B cell (primary cell): Measurements from ENCODE around the gene BOK. TPM values are rescaled to one million over a fixed set of nuclear protein-coding genes. Genes with fewer than 3 reads are reported as not detected.

Experiments used
- ATAC-seq: fragments of 200-7000 bp; cut with Tn5 transposase; one replicate; pipeline ENCODE4 v1.10.0; 2021; ENCODE audit warnings: low read depth, mild to moderate bottlenecking, moderate number of reproducible peaks, moderate library complexity
- CTCF ChIA-PET: fragments of 350-600 bp; sonication (Branson Sonifier 250); formaldehyde crosslinking; loops from one replicate; lab custom pipeline; 2021; ENCODE audit warnings: antibody characterized with exemption, inconsistent platforms; lab: Charles Lee
- POLR2A ChIA-PET: fragments of 350-600 bp; sonication (Branson Sonifier 250); formaldehyde crosslinking; loops from one replicate; lab custom pipeline; 2021; ENCODE audit warnings: antibody characterized with exemption; lab: Charles Lee
- DNase-seq: peaks from one replicate; pipeline ENCODE4 v3.0.0; 2013
- H2AFZ ChIP-seq: 2 replicates; pipeline ENCODE4 v1.6.1; 2012; ENCODE audit warnings: mild to moderate bottlenecking, low read depth, low read length; ENCODE audit not compliant: insufficient read depth, poor library complexity, severe bottlenecking
- H3K27ac ChIP-seq, 2 donors: 1 replicate in 1 of 2; 2 replicates in 1 of 2; pipeline ENCODE4 v1.5.1; 2012 to 2013; ENCODE audit warnings: low read length in 2 of 2, mild to moderate bottlenecking in 2 of 2, moderate library complexity in 1 of 2
- H3K27me3 ChIP-seq, 4 experiments: fragments of 200-600 bp in 1 of 4; sonication (generic) in 1 of 4; replicated peaks in 1 of 4; 1 replicate in 2 of 4; 2 replicates in 2 of 4; pipeline versions ENCODE4 v1.6.1 to v1.7.0; 2013 to 2016; ENCODE audit warnings: low read length in 3 of 4, mild to moderate bottlenecking in 2 of 4, mixed read lengths in 1 of 4, moderate library complexity in 1 of 4; ENCODE audit not compliant: insufficient read depth in 4 of 4, control insufficient read depth in 3 of 4; ENCODE audit errors: control extremely low read depth in 1 of 4
- H3K36me3 ChIP-seq, 2 experiments: replicated peaks in 1 of 2; 1 replicate in 1 of 2; 2 replicates in 1 of 2; pipeline versions ENCODE4 v1.6.1 to v1.7.1; 2013; ENCODE audit warnings: low read length in 1 of 2; ENCODE audit not compliant: insufficient read depth in 2 of 2, control insufficient read depth in 1 of 2; ENCODE audit errors: control extremely low read depth in 1 of 2, extremely low read depth in 1 of 2
- H3K4me1 ChIP-seq, 2 donors: fragments of 200-600 bp in 1 of 2; sonication (generic) in 1 of 2; 1 replicate in 1 of 2; 2 replicates in 1 of 2; pipeline versions ENCODE4 v1.5.1 to v1.6.1; 2013 to 2017; ENCODE audit warnings: low read length in 2 of 2; ENCODE audit not compliant: control insufficient read depth in 2 of 2, insufficient read depth in 2 of 2
- H3K4me2 ChIP-seq: replicated peaks from 2 replicates; pipeline ENCODE3; 2012; ENCODE audit warnings: mild to moderate bottlenecking, low read depth, low read length; ENCODE audit not compliant: poor library complexity, severe bottlenecking
- H3K4me3 ChIP-seq, 5 experiments: fragments of 200-600 bp in 1 of 5; sonication (generic) in 1 of 5; 1 replicate in 3 of 5; 2 replicates in 2 of 5; pipeline versions ENCODE4 v1.5.1 to v1.7.0; 2011 to 2016; ENCODE audit warnings: low read length in 4 of 5, mild to moderate bottlenecking in 4 of 5, low read depth in 2 of 5, control low read depth in 1 of 5, moderate library complexity in 1 of 5; ENCODE audit not compliant: insufficient read depth in 1 of 5; ENCODE audit errors: control extremely low read depth in 1 of 5, extremely low read depth in 1 of 5
- H3K79me2 ChIP-seq: fragments of 200-600 bp; sonication (generic); one replicate; pipeline ENCODE4 v1.6.0; 2016; ENCODE audit warnings: low read length; ENCODE audit not compliant: control insufficient read depth, insufficient read depth
- H3K9ac ChIP-seq: fragments of 200-600 bp; sonication (generic); 2 replicates; pipeline ENCODE4 v1.6.1; 2017; ENCODE audit warnings: mild to moderate bottlenecking, low read length, moderate library complexity
- H3K9me3 ChIP-seq, 3 donors: one replicate each; pipeline versions ENCODE4 v1.6.1 to v1.7.1; 2013; ENCODE audit warnings: low read length in 2 of 3; ENCODE audit not compliant: control insufficient read depth in 2 of 3, insufficient read depth in 1 of 3; ENCODE audit errors: control extremely low read depth in 1 of 3
- H4K20me1 ChIP-seq: 2 replicates; pipeline ENCODE4 v1.6.0; 2012; ENCODE audit warnings: mild to moderate bottlenecking, low read length; ENCODE audit not compliant: insufficient read depth, control insufficient read depth, poor library complexity, severe bottlenecking
- H3K27ac Mint-ChIP-seq: one replicate; pipeline ENCODE4 v1.8.0; 2021; ENCODE audit warnings: mixed read lengths
- H3K27me3 Mint-ChIP-seq: one replicate; pipeline ENCODE4 v1.8.0; 2021; ENCODE audit warnings: mixed read lengths
- H3K4me1 Mint-ChIP-seq: one replicate; pipeline ENCODE4 v1.8.0; 2021; ENCODE audit warnings: mixed read lengths
- H3K4me3 Mint-ChIP-seq: one replicate; pipeline ENCODE4 v1.8.0; 2021; ENCODE audit warnings: mixed read lengths
- H3K9me3 Mint-ChIP-seq: one replicate; pipeline ENCODE4 v1.8.0; 2022; ENCODE audit warnings: mixed read lengths; ENCODE audit not compliant: insufficient read depth
- CTCF ChIP-seq: fragments of 200-600 bp; IDR thresholded peaks from one replicate; pipeline ENCODE4 v1.8.0; 2022; ENCODE audit warnings: antibody characterized with exemption, mild to moderate bottlenecking
- EZH2 ChIP-seq: IDR thresholded peaks from 2 replicates; pipeline ENCODE4 v1.6.1; 2012; ENCODE audit warnings: borderline replicate concordance, low read depth, mild to moderate bottlenecking, moderate library complexity, low read length; ENCODE audit not compliant: insufficient read depth, poor library complexity, severe bottlenecking
- WGBS: methylation state at CpG from one replicate; pipeline ENCODE4 v1.1.5; 2013; ENCODE audit warnings: missing lambda C conversion rate; ENCODE audit not compliant: insufficient coverage; 5-methylcytosine and 5-hydroxymethylcytosine counted together
- intact Hi-C: fragments of 100-400 bp; cut with micrococcal nuclease; formaldehyde crosslinking; loops from one replicate; pipeline ENCODE4 v1.10.0; 2022
- polyA plus RNA-seq: library from polyadenylated mRNA; depleted of rRNA; stranded (reverse); fragments of >200 nt; gene quantifications from 2 replicates; pipeline ENCODE4 v1.2.3, GENCODE V29; 2012
- total RNA-seq, 2 donors: library from RNA; stranded (reverse); fragments of 120-200 nt in 1 of 2; gene quantifications; 1 replicate in 1 of 2; 2 replicates in 1 of 2; pipeline versions ENCODE4 v1.2.3 to v1.2.4, GENCODE V29; 2013 to 2022

BOK gene
- total and polyA plus RNA-seq, 2 donors (not counting 1 experiment from before 2014, with no cell fraction given): 0.10 to 0.22 TPM

DNA sequence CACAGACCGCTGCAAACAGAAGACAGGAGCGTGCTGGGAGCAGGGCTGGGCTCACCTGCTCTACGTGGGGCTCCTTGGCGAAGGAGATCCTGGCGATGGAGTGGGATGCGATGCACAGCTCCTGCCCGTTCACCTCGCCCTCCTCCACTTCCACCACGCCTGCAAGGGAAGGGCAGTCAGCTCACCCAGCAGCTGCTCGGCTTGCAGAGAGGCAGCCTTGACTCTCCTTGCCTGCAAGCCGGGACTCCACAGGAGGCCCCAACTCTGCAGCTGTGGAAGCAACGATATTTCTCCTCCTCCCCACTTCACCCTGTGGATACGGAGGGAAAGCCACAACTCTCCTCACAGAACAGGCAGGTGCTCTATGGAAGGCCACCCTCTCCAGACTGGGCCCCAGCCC, 43.3 kb downstream of the BOK start:
- Histone ChIP-seq H3K9me3 (no peaks in the 10 kb centered on the region), H3K4me1 (no peaks in the 10 kb centered on the region), H3K27me3 (no peaks in the 10 kb centered on the region), H2AFZ (no peak overlapping the region), H3K36me3 (peaks cover 0 to 17% of the 10 kb centered on the region in 2 experiments), H3K4me3 (no peak overlapping the region), H4K20me1 (no peaks in the 10 kb centered on the region), H3K4me2 (no peak overlapping the region), H3K27ac (no peak overlapping the region), H3K9ac (no peak overlapping the region), H3K79me2 (peaks cover 5% of the 10 kb centered on the region)
- 99% methylated on average over 11 of the region's 13 CpGs for WGBS
- TF ChIP-seq CTCF: no peak
- no peaks in the 10 kb centered on the region for H3K27me3 Mint-ChIP-seq
- H3K4me3 Mint-ChIP-seq: no peak overlapping the region
- ChIA-PET POLR2A (no interaction called here), CTCF (interaction anchor here (1.3 kb wide), 1 partner anchor 16 kb away, joined by 3 read pairs; no protein-coding TSS in a partner anchor)
- intact Hi-C loops: no loop called here
- DNase-seq (no peak), ATAC-seq (no peak)
- H3K27ac Mint-ChIP-seq: no peak overlapping the region
- no peaks in the 10 kb centered on the region for H3K4me1 Mint-ChIP-seq
- H3K9me3 Mint-ChIP-seq: no peaks in the 10 kb centered on the region

GRCh38 chr2:241602720-241603119, 44.2 kb downstream of the BOK start:
- no peak overlapping the region for H3K4me3 Mint-ChIP-seq
- Histone ChIP-seq H3K4me2 (no peak overlapping the region), H3K4me1 (no peaks in the 10 kb centered on the region), H2AFZ (no peak overlapping the region), H3K9me3 (no peaks in the 10 kb centered on the region), H3K27ac (no peak overlapping the region), H3K36me3 (peaks cover 0 to 17% of the 10 kb centered on the region in 2 experiments), H3K4me3 (no peak overlapping the region), H3K9ac (no peak overlapping the region), H3K79me2 (peaks cover 8% of the 10 kb centered on the region), H4K20me1 (peaks cover 4% of the 10 kb centered on the region), H3K27me3 (no peaks in the 10 kb centered on the region)
- POLR2A ChIA-PET: interaction anchor here (0.7 kb wide), 1 partner anchor 452 kb away, joined by 4 read pairs; no protein-coding TSS in a partner anchor
- H3K9me3 Mint-ChIP-seq: no peaks in the 10 kb centered on the region
- CTCF ChIA-PET: interaction anchor here (1.3 kb wide), 1 partner anchor 15 kb away, joined by 3 read pairs; no protein-coding TSS in a partner anchor
- no peaks in the 10 kb centered on the region for H3K27me3 Mint-ChIP-seq
- intact Hi-C loops: no loop called here
- H3K4me1 Mint-ChIP-seq: no peaks in the 10 kb centered on the region
- TF ChIP-seq CTCF (no peak), EZH2 (no peak)
- no peak overlapping the region for H3K27ac Mint-ChIP-seq
- DNase-seq: no peak
- ATAC-seq: no peak
- 98% methylated on average over 17 of the region's 17 CpGs for WGBS
